HepG2 (cell line): Measurements from ENCODE around the gene SNED1. TPM values are rescaled to one million over a fixed set of nuclear protein-coding genes. Genes with fewer than 3 reads are reported as not detected.

ENCODE experiments used
- ATAC-seq: fragments of 200-7000 bp; cut with Tn5 transposase; 3 replicates; pipeline ENCODE4 v1.9.1; 2020; ENCODE audit warnings: mild to moderate bottlenecking, moderate library complexity
- BruUV-seq: library from RNA; stranded (reverse); fragments of 400-500 nt; replicated peaks from 2 replicates; lab custom pipeline; 2021; lab: Mats Ljungman, UMichigan
- CTCF ChIA-PET: fragments of 300-600 bp; formaldehyde crosslinking; extraction: SDS; loops from one replicate; lab custom pipeline; 2021; ENCODE audit warnings: low total read pairs, inconsistent platforms, low intra/inter-chr PET ratio; lab: Yijun Ruan, JAX
- POLR2A ChIA-PET: fragments of 350-600 bp; sonication (Branson Sonifier 250); formaldehyde crosslinking; loops from one replicate; lab custom pipeline; 2020; ENCODE audit warnings: antibody characterized with exemption, inconsistent platforms; lab: Yijun Ruan, JAX
- DNase-seq: peaks from one replicate; pipeline ENCODE4 v3.0.0-alpha.2; 2015; ENCODE audit warnings: low spot score
- FAIRE-seq: peaks from 3 replicates; lab custom pipeline; 2011; peaks lifted over from hg19 to GRCh38; lab: Jason Lieb, UNC
- H2AFZ ChIP-seq: one replicate; pipeline ENCODE4 v1.6.1; 2011; ENCODE audit warnings: low read length, inconsistent platforms
- H3K27ac ChIP-seq: fragments of 300-600 bp; 3 replicates; pipeline ENCODE4 v1.8.0; 2011; ENCODE audit warnings: mixed run types, mild to moderate bottlenecking, mixed read lengths, low read length, inconsistent platforms; ENCODE audit not compliant: insufficient read depth; ENCODE audit errors: extremely low read length
- H3K27me3 ChIP-seq, 2 experiments: fragments of 200-600 bp in 1 of 2; 2 replicates in 1 of 2; 3 replicates in 1 of 2; pipeline versions ENCODE4 v1.6.0 to v1.8.0; 2011; ENCODE audit warnings: low read length in 2 of 2, mild to moderate bottlenecking in 2 of 2, moderate library complexity in 2 of 2, inconsistent platforms in 1 of 2; ENCODE audit not compliant: insufficient read depth in 2 of 2, control insufficient read depth in 1 of 2
- H3K36me3 ChIP-seq, 2 experiments: fragments of 200-600 bp in 1 of 2; replicated peaks in 1 of 2; 2 replicates in 1 of 2; 3 replicates in 1 of 2; pipeline versions ENCODE4 v1.5.1 to v1.8.0; 2011; ENCODE audit warnings: low read length in 2 of 2, inconsistent platforms in 1 of 2; ENCODE audit not compliant: insufficient read depth in 2 of 2, control insufficient read depth in 1 of 2
- H3K4me1 ChIP-seq: 2 replicates; pipeline ENCODE4 v1.5.1; 2012; ENCODE audit warnings: low read length, inconsistent platforms; ENCODE audit not compliant: insufficient read depth
- H3K4me2 ChIP-seq: 2 replicates; pipeline ENCODE4 v1.6.0; 2011; ENCODE audit warnings: low read depth, low read length, inconsistent platforms
- H3K4me3 ChIP-seq, 3 experiments: fragments of 200-600 bp in 1 of 3; sonication (generic), shearing (Covaris generic) in 1 of 3; replicated peaks in 1 of 3; 2 replicates each; pipeline ENCODE4 v1.5.1; 2011 to 2016; ENCODE audit warnings: low read length in 3 of 3, inconsistent platforms in 2 of 3, low read depth in 2 of 3, mild to moderate bottlenecking in 2 of 3, control low read depth in 1 of 3, mixed read lengths in 1 of 3; ENCODE audit not compliant: insufficient read depth in 1 of 3
- H3K79me2 ChIP-seq: one replicate; pipeline ENCODE4 v1.6.1; 2011; ENCODE audit warnings: low read length, inconsistent platforms; ENCODE audit not compliant: insufficient read depth
- H3K9ac ChIP-seq: 2 replicates; pipeline ENCODE4 v1.6.0; 2011; ENCODE audit warnings: mild to moderate bottlenecking, low read depth, low read length, inconsistent platforms; ENCODE audit not compliant: insufficient read depth
- H3K9me3 ChIP-seq: 2 replicates; pipeline ENCODE4 v1.5.1; 2012; ENCODE audit warnings: mild to moderate bottlenecking, low read length
- H4K20me1 ChIP-seq: 2 replicates; pipeline ENCODE4 v1.6.0; 2011; ENCODE audit warnings: inconsistent platforms, mild to moderate bottlenecking, low read length, moderate library complexity; ENCODE audit not compliant: insufficient read depth
- ATF5 ChIP-seq: sonication (generic); formaldehyde crosslinking; IDR thresholded peaks from 2 replicates; pipeline ENCODE4 v1.4.0; 2020; ENCODE audit warnings: mild to moderate bottlenecking, low read depth, missing genetic modification reagents
- BATF2 ChIP-seq: sonication (generic); formaldehyde crosslinking; IDR thresholded peaks from 2 replicates; pipeline ENCODE4 v1.8.0; 2022; ENCODE audit warnings: mild to moderate bottlenecking, missing genetic modification reagents, moderate library complexity
- DMAP1 ChIP-seq: IDR thresholded peaks from 2 replicates; pipeline ENCODE4 v1.6.1; 2016
- HNRNPLL ChIP-seq: fragments of 200-400 bp; formaldehyde crosslinking; IDR thresholded peaks from 2 replicates; pipeline ENCODE4 v1.6.1; 2017; ENCODE audit warnings: mild to moderate bottlenecking, low read depth, low read length; ENCODE audit not compliant: poor library complexity, severe bottlenecking
- ISX ChIP-seq: sonication (generic); formaldehyde crosslinking; conservative IDR thresholded peaks from 2 replicates; pipeline ENCODE4 v1.5.0; 2020; ENCODE audit warnings: missing genetic modification reagents
- KMT2A ChIP-seq: sonication (generic); formaldehyde crosslinking; IDR thresholded peaks from 2 replicates; pipeline ENCODE4 v1.4.0; 2020; ENCODE audit warnings: missing genetic modification reagents
- MAFK ChIP-seq, 2 experiments: IDR thresholded peaks in 1 of 2; conservative IDR thresholded peaks in 1 of 2; 2 replicates each; pipeline ENCODE4 v1.6.1; 2011; ENCODE audit warnings: improper control_type of control experiment in 2 of 2, low read length in 2 of 2
- RBM22 ChIP-seq: fragments of 200-400 bp; formaldehyde crosslinking; optimal IDR thresholded peaks from 2 replicates; pipeline ENCODE3; 2017; ENCODE audit warnings: mild to moderate bottlenecking, low read length, moderate library complexity
- RXRA ChIP-seq: sonication (generic); formaldehyde crosslinking; IDR thresholded peaks from 2 replicates; pipeline ENCODE4 v1.5.1; 2020; ENCODE audit warnings: missing genetic modification reagents
- SIN3B ChIP-seq: fragments of 150-350 bp; IDR thresholded peaks from 2 replicates; pipeline ENCODE4 v1.6.1; 2014; ENCODE audit warnings: low read length
- TARDBP ChIP-seq: sonication (generic); formaldehyde crosslinking; IDR thresholded peaks from 2 replicates; pipeline ENCODE4 v1.8.0; 2022; ENCODE audit warnings: mild to moderate bottlenecking, missing genetic modification reagents
- ZFY ChIP-seq: sonication (generic); formaldehyde crosslinking; IDR thresholded peaks from 2 replicates; pipeline ENCODE4 v1.4.0; 2020; ENCODE audit warnings: missing genetic modification reagents
- ZNF207 ChIP-seq: fragments of 450-650 bp; IDR thresholded peaks from 2 replicates; pipeline ENCODE4 v1.6.1; 2016; ENCODE audit warnings: antibody characterized with exemption, borderline replicate concordance
- ZNF766 ChIP-seq: sonication (generic); formaldehyde crosslinking; IDR thresholded peaks from 2 replicates; pipeline ENCODE4 v1.5.0; 2020; ENCODE audit warnings: missing genetic modification reagents, borderline replicate concordance
- ZNF772 ChIP-seq: sonication (generic); formaldehyde crosslinking; IDR thresholded peaks from 2 replicates; pipeline ENCODE4 v1.5.0; 2020; ENCODE audit warnings: mild to moderate bottlenecking, missing genetic modification reagents
- WGBS: methylation state at CpG from one replicate; pipeline ENCODE4 v1.1.6; 2017; ENCODE audit warnings: low lambda C conversion rate; 5-methylcytosine and 5-hydroxymethylcytosine counted together
- in situ Hi-C: cut with HindIII; loops from 2 replicates; pipeline ENCODE4 v1.10.0; 2017; ENCODE audit warnings: low pct_unique_long_range_greater_than_20kb; ENCODE audit not compliant: extremely low pct_ligation_motif_present
- intact Hi-C: fragments of 100-400 bp; cut with micrococcal nuclease; formaldehyde crosslinking; loops from one replicate; pipeline ENCODE4 v1.10.0; 2022; ENCODE audit not compliant: unreplicated experiment
- polyA plus RNA-seq, 8 experiments: library from polyadenylated mRNA; depleted of rRNA in 3 of 8; stranded (reverse) in 7 of 8; unstranded in 1 of 8; fragments of >200 nt; fragmentation: Illumina TruSeq in 4 of 8; extraction: Trizol in 4 of 8; gene quantifications; 2 replicates each; pipeline versions ENCODE4 v1.2.1 to v1.2.3, GENCODE V29; 2011 to 2016; ENCODE audit warnings: low read depth in 4 of 8, missing spikeins in 1 of 8, mixed read lengths in 1 of 8; ENCODE audit not compliant: insufficient read depth in 1 of 8
- total RNA-seq, 5 experiments: library from RNA; depleted of rRNA; stranded (reverse); fragments of >200 nt; fragmentation: Illumina TruSeq; extraction: Trizol; gene quantifications; 2 replicates each; pipeline ENCODE4 v1.2.3, GENCODE V29; 2016; ENCODE audit warnings: low read depth in 1 of 5
- TF ChIP-seq, protein P1 (sequence below): IDR thresholded peaks from 2 replicates; pipeline ENCODE4 v1.6.1; 2012; ENCODE audit warnings: inconsistent platforms
- TF ChIP-seq, protein P2 (sequence below): sonication (generic); formaldehyde crosslinking; IDR thresholded peaks from 2 replicates; pipeline ENCODE4 v1.4.0; 2020; ENCODE audit warnings: low read depth, missing genetic modification reagents

SNED1 gene
- total and polyA plus RNA-seq, 2 of the 13 experiments (the other 11 are each of a cell fraction or from before 2014, with no cell fraction given): 0.15 to 0.65 TPM

- no TSS peak for BruUV-seq
- H2AFZ ChIP-seq: no peak overlapping the region
- FAIRE-seq (no peak), ATAC-seq (no peak), DNase-seq (no peak)
- H3K27me3 ChIP-seq: no peaks in the 10 kb centered on the region
- H3K79me2 ChIP-seq: no peaks in the 10 kb centered on the region
- H3K4me3 ChIP-seq: no peak overlapping the region
- H3K27ac ChIP-seq: no peak overlapping the region
- in situ Hi-C loops (no loop called here), intact Hi-C loops (no loop called here)
- CTCF ChIA-PET: no interaction called here
- H3K9me3 ChIP-seq: no peaks in the 10 kb centered on the region
- no peaks in the 10 kb centered on the region for H4K20me1 ChIP-seq
- H3K4me2 ChIP-seq: no peak overlapping the region
- 93% methylated on average over 11 of the region's 12 CpGs for WGBS
- TF ChIP-seq, protein P1, sequence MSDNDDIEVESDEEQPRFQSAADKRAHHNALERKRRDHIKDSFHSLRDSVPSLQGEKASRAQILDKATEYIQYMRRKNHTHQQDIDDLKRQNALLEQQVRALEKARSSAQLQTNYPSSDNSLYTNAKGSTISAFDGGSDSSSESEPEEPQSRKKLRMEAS: no peak
- TF ChIP-seq DMAP1 (CRISPR knock-in tag): no peak
- TF ChIP-seq ATF5 (CRISPR knock-in tag): no peak
- TF ChIP-seq HNRNPLL: no peak
- TF ChIP-seq, protein P2, sequence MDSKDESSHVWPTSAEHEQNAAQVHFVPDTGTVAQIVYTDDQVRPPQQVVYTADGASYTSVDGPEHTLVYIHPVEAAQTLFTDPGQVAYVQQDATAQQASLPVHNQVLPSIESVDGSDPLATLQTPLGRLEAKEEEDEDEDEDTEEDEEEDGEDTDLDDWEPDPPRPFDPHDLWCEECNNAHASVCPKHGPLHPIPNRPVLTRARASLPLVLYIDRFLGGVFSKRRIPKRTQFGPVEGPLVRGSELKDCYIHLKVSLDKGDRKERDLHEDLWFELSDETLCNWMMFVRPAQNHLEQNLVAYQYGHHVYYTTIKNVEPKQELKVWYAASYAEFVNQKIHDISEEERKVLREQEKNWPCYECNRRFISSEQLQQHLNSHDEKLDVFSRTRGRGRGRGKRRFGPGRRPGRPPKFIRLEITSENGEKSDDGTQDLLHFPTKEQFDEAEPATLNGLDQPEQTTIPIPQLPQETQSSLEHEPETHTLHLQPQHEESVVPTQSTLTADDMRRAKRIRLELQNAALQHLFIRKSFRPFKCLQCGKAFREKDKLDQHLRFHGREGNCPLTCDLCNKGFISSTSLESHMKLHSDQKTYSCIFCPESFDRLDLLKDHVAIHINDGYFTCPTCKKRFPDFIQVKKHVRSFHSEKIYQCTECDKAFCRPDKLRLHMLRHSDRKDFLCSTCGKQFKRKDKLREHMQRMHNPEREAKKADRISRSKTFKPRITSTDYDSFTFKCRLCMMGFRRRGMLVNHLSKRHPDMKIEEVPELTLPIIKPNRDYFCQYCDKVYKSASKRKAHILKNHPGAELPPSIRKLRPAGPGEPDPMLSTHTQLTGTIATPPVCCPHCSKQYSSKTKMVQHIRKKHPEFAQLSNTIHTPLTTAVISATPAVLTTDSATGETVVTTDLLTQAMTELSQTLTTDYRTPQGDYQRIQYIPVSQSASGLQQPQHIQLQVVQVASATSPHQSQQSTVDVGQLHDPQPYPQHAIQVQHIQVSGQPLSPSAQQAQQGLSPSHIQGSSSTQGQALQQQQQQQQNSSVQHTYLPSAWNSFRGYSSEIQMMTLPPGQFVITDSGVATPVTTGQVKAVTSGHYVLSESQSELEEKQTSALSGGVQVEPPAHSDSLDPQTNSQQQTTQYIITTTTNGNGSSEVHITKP: no peak
- no peak for TF ChIP-seq ZNF207
- no peak for TF ChIP-seq ISX (CRISPR knock-in tag)
- no peak for TF ChIP-seq ZFY (CRISPR knock-in tag)
- no peak for TF ChIP-seq SIN3B
- no peak for TF ChIP-seq RBM22
- TF ChIP-seq KMT2A (CRISPR knock-in tag): no peak
- TF ChIP-seq TARDBP (CRISPR knock-in tag): no peak
- TF ChIP-seq RXRA: no peak
- TF ChIP-seq ZNF766 (CRISPR knock-in tag): no peak
- no peak for TF ChIP-seq BATF2 (CRISPR knock-in tag)
- no peak for TF ChIP-seq ZNF772 (CRISPR knock-in tag)
- no peak for TF ChIP-seq MAFK (conservative IDR thresholded peaks at IDR 0.05 in 1 of 2, IDR thresholded peaks at IDR 0.05 in 1 of 2; ENCODE audit: low read length in 2 of 2)
- no peaks in the 10 kb centered on the region for H3K4me1 ChIP-seq
- H3K9ac ChIP-seq: no peak overlapping the region
- peaks cover 8 to 14% of the 10 kb centered on the region in 2 experiments; a peak in 4 of 5 replicates for H3K36me3 ChIP-seq
- POLR2A ChIA-PET: no interaction called here
Measured at GRCh38 chr2:241129086-241129871, 130.9 kb downstream of the SNED1 start.
